OCI-LY1 (cell line): Measurements from ENCODE around the gene EML1.

ENCODE experiments used
- EZH2 ChIP-seq: fragments of 200-600 bp; sonication (generic), shearing (Covaris generic); IDR thresholded peaks from 2 replicates; pipeline ENCODE4 v1.8.0; 2017; ENCODE audit warnings: borderline replicate concordance, mixed run types, mild to moderate bottlenecking, antibody characterized with exemption, low read length, moderate library complexity, mixed read lengths
- TF ChIP-seq, protein P1 (sequence below): fragments of 200-600 bp; sonication (generic), shearing (Covaris generic); IDR thresholded peaks from 2 replicates; pipeline ENCODE4 v1.5.1; 2017; ENCODE audit warnings: mild to moderate bottlenecking, antibody characterized with exemption, low read length, moderate library complexity, mixed read lengths

DNA sequence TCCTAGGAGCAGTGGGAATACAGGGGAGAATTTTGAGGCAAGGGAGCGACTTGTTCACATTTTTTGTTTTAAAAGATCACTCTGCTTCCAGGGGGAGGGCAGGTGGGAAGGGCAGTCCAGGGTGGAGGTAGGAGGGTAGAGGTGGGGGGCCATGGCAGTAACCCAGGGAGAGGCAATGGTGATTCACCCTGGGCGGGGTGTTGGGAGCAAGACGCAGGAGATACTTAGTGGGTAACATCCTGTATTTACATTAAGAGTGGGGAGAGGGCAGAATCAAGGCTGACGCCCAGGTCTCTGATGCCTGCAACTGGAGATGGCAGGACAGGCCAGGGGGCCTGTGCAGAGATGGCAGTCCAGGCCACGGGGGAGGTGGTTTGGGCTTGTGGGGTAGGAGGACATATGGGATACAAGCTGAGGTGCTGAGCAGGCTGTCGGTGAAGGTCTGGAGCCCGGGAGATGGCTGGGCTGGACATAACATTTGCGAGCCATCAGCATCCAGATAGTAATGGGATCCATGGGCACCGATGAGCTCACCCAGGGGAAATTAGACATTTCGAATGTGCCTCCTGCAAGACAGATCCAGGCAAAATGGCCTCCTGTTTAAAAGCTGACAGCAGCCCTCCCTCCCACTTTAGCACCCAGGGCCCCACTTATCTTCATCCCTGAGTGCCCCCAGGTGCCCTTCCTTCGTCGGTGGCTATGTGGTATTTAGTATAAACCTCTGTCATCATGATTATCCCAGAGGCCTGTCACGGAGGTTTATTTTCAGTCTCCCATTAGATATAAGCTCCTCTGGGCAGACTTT is 9.3 kb downstream of the EML1 start:
- TF ChIP-seq, protein P1, sequence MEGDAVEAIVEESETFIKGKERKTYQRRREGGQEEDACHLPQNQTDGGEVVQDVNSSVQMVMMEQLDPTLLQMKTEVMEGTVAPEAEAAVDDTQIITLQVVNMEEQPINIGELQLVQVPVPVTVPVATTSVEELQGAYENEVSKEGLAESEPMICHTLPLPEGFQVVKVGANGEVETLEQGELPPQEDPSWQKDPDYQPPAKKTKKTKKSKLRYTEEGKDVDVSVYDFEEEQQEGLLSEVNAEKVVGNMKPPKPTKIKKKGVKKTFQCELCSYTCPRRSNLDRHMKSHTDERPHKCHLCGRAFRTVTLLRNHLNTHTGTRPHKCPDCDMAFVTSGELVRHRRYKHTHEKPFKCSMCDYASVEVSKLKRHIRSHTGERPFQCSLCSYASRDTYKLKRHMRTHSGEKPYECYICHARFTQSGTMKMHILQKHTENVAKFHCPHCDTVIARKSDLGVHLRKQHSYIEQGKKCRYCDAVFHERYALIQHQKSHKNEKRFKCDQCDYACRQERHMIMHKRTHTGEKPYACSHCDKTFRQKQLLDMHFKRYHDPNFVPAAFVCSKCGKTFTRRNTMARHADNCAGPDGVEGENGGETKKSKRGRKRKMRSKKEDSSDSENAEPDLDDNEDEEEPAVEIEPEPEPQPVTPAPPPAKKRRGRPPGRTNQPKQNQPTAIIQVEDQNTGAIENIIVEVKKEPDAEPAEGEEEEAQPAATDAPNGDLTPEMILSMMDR, result no peak
- no peak for TF ChIP-seq EZH2
